HPDE6-E6E7 (cell line): ENCODE measurements around the gene EIF3M.
A peak's percentile ranks its signal among the peaks of the same experiment; 100 is the strongest.

Experiments used
- DNase-seq: peaks from one replicate; pipeline ENCODE4 v3.0.0; 2011; ENCODE audit warnings: missing footprints; ENCODE audit errors: extremely low spot score

EIF3M gene

GRCh38 chr11:32583459-32584271 lies at the start of gene EIF3M:
EIF3M (plus strand) TSS chr11:32583831; CDS start chr11:32583888, 57 bp downstream.
- peak; percentile 80 for DNase-seq

- no peak for DNase-seq
Measured at GRCh38 chr11:32538804-32539203, 44.8 kb upstream of the EIF3M start.

- DNase-seq = no peak
Measured at GRCh38 chr11:32549611-32550187, 33.9 kb upstream of the EIF3M start.

DNA sequence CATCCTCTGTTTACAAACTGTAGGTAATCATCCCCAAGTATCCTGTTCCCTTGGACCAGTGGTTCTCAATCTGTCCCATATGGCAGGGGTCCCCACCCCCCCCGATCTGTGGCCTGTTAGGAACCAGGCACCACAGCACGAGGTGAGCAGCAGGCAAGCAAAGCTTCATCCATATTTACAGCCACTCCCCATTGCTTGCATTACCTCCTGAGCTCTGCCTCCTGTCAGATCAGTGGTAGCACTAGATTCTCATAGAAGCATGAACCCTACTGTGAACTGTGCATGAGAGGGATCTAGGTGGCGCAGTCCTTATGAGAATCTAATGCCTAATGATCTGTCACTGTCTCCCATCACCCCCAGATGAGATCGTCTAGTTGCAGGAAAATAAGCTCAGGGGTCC lies 33.4 kb upstream of the EIF3M start:
- no peak for DNase-seq

DNA sequence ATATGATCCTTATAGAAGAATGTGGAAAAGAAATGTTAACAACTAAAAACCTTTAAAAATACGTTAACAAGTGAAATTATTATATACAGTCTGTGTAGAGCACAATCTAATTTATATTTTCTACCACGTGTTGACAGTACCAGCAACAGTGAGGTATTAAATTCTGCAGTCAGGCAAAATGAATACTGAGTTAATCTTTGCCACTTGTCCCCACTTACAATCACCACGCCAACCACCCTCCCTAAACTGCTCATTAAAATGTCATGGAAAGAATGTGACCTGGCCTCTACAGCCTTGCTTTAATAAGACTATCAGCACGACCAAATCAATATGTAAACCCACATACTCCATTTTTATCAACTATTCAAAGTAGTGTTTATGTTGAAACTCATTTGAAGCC lies 28.5 kb upstream of the EIF3M start:
- DNase-seq = no peak

GRCh38 chr11:32555895-32556294 lies 27.7 kb upstream of the EIF3M start:
- no peak for DNase-seq

DNA sequence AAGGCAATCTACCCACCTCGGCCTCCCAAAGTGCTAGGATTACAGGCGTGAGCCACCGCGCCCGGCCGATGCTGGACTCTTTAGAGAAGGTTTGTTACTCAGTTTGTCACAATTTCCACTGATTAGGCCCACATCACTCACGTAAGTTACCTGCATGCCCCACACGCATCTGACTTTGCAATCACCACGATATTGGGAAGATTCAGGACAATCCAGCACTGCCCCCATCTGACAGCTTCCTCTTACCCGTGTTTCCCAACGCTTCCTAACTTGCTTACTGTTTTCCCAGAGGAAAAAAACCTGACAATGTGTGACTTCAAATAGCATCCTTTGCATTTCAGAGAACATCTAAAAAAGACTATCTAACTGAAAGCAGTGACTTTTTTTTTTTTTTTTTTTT lies 21.8 kb upstream of the EIF3M start:
- DNase-seq = no peak

DNA sequence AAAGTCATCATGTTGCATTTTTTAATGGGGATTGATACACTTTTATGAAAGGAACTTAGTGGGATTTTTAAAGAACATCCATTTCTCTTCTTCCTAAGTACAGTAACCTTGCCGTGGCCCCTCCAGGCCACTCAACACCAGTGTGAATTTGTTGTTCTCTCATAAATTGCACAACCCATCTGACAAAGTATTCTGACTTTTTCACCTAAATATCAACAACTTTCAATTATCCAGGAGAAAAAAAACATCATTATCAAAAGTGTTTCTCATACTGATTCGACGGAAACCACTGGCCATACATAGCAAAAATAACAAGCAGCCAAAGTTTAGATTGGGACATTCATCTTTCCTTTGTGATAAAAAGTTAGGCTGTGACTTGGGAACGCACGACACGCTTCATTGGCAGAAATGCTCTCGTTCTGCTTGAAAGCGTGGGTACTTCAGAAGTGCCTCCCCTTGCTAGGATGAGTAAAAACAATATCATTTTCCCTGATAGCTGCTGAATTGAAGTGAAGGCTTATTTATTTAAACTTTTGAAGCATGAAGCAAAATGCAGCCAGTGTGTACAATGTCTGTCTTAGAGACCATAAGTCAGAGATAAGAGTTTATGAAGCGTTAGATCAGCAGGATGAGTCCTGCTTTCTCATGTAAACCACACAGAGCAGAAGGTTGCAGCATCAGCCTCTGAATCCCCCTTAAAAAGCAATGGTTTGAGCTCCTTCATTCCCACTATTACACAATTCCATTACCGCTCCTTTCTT lies 20.6 kb upstream of the EIF3M start:
- no peak for DNase-seq

GRCh38 chr11:32563600-32563959 lies 20.1 kb upstream of the EIF3M start:
- no peak for DNase-seq

- DNase-seq = no peak
Measured at GRCh38 chr11:32566517-32566916, 17.1 kb upstream of the EIF3M start.

- no peak for DNase-seq
Measured at GRCh38 chr11:32567154-32567553, 16.5 kb upstream of the EIF3M start.

DNA sequence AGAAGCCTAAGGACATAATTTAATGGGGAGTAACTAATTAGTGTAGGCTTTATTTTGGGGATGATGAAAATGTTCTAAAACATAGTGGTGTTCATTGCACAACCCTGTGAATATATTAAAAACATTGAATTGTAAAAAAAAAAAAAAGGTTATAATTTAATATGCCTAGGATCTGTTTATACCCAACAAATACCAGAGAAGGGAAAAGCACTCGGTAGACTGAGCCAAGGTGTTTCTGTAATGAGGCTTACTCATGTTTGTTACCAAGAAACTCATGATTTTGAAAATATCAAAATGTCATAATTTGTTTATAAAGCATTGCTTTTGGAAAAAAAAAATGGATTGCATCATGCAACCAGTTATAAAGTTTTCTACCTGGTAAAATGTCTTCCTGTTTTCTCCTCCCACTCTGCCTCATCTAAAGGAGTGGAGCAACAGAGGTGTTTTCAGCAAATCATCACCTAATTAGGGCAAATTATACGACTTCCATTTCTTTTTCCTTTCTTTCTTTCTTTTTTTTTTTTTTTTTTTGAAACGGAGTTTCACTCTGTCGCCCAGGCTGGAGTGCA lies 14.2 kb upstream of the EIF3M start:
- DNase-seq = no peak

DNA sequence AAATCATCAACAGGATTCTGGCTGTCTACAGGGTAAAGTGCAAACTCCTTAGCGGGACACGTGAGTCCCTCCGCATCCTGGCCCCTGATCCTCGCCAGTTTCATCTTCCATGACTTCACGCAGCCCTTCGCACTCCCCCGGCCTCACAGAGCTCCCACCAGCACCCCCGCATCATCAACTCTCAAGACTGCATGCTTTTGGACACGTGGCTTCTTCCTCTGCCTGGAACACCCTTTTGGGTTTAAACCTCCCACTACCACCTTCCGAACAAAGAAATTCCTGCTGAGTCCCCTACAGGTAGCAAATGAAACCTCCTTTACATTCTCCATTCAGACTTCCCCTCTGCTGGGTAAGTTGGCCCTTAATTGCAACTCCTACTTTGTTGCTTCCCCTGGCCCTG lies 12.6 kb upstream of the EIF3M start:
- DNase-seq = no peak

- DNase-seq = no peak
Measured at GRCh38 chr11:32573228-32573627, 10.4 kb upstream of the EIF3M start.

DNA sequence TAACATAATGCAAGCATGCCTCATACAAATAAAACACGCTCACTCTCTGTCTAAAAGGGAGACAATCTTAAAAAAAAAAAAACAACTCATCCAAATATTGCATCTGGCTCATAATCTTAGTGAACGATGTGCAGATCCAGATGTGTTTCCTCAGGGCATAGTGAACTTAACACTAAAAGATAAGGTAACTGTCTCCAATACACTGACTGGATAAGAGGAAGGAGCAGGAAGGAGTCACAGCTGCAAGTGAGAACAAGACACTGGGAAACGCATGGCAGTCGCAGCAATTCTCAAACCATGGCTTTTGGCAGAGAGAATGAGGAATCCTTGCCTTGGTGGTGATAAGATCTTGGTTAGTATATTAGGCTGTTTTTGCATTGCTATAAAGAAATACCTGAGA lies 9.2 kb upstream of the EIF3M start:
- no peak for DNase-seq

- DNase-seq = no peak
Measured at GRCh38 chr11:32575070-32575469, 8.6 kb upstream of the EIF3M start.

DNA sequence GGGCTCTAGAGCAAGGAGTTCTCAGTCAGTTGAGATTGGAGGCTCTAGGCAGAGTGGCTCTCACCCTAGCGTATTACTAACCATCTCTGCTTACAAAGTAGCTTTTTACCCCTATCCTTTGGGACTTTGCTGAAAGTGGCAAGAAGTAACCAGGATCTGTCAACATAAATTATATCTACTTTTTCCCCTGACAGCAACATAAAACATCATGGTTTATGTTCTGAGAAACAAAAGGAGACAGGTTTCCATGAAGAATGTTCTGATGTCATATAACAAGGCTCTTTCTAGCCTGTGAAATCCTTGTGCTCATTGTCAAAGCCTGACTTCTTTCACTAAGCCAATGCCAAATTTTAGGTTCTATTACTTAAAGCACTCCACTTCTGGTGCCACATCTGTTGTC lies 7.2 kb upstream of the EIF3M start:
- no peak for DNase-seq

DNA sequence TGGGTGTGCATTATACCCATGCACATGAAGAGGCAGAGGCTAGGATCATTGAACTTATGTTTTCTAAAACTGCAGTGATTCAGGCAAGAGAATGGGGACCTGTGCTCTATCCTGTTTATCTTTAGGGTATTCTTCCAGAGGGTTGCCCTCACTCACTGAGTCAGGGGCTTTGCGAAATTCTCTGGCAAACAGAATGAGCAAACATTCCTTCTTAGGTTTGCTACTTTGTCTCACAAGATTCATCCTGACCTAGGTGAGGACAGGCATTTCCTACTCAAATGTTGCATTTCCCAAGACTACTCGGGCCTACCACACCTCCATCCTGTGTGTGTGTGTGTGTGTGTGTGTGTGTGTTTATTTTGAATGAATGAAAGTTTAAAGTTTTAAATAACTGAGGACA lies 2.7 kb upstream of the EIF3M start:
- no peak for DNase-seq

DNA sequence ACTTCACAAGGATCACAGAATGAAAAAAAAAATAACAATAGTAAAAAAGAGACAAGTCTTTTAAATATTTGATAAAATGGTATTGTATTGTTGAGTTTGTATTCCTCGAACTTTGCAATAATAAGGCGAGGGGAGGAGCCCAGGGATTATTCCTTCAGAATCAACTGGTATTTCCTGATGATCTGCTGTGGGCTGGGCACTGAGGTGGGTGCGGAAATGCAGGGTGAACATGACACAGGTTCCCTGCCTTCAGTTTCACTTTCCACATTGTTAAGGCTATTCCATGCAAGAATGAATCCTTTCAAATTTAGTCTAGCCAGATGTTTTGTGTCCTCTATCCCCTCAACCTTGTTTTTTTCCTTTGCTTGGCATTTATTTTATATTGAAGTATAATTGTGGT lies 2.1 kb upstream of the EIF3M start:
- DNase-seq = no peak

DNA sequence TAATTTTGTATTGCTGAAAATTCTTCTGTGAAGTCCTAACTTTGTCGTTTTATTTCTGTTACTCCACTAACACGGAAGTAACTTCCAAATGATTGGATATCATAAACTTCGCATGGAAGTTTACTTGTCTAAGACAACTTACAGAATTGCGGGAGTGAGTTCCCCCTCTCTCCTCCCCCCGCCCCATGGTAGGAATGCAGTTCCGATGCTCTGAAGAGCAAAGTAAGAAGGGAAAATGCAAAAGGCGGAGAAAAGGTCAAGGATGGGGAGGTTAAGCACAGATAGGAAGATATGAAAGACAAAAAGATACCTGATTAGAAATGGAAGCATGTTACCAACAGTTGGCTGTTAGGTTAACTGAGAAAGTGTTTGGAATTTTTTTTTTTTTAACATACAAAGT lies 1.3 kb downstream of the EIF3M start:
- DNase-seq = no peak

DNA sequence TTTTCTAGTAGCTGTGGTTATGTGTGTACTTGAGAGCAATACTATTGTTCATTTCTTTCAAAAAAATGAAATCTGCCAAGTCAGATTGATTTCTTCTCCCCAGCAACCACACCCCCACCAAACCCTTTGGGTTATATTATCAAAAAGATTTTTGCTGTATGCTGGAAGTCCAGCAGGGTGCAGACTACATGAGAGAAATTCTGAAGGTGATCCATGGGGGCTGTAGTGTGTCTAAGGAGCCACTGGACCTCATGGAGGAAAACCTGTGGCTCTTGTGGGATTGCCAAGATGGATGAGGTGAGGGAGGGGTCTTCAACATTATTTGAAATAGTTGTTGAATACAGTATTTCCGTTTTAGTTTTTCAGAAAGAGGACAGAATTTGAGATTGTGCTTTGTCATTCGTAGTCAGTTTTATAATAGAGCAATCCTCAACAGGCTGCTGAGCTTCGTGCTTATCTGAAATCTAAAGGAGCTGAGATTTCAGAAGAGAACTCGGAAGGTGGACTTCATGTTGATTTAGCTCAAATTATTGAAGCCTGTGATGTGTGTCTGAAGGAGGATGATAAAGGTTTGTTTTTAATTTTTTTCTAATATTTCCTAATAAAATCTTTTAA lies 3.1 kb downstream of the EIF3M start:
- DNase-seq = peak; percentile 25

DNA sequence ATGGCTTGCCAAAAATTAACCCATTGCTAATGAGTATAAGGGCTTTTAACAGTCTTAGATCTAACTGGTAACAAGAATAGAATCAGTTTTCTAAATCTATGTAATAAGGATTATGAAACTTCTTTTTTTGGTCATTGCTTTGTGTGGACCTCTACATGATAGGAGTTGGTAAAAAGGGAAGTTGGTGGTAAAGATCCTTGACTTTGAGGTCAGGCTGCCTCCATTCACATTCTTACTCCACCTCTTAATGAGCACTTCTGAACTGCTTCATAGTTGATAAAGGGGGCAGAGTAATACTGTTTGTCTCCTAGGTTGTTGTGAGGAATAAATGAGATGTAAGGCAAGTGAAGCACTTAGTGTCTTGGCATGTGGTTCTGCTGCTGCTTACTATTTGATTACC lies 10.6 kb downstream of the EIF3M start:
- no peak for DNase-seq
